ENCODE results near the gene SCD5. TPM values are rescaled to one million over a fixed set of nuclear protein-coding genes. Genes with fewer than 3 reads are reported as not detected.

The SCD5 gene
- total RNA-seq, 4 donors from 2014 or later = 6.2 to 9.2 (median 7.1) TPM

GRCh38 chr4:82680834-82681233, 117.8 kb downstream of the SCD5 start:
- TF ChIP-seq CTCF (IDR thresholded peaks at IDR 0.05; ENCODE audit: low read depth) = no peak

DNA sequence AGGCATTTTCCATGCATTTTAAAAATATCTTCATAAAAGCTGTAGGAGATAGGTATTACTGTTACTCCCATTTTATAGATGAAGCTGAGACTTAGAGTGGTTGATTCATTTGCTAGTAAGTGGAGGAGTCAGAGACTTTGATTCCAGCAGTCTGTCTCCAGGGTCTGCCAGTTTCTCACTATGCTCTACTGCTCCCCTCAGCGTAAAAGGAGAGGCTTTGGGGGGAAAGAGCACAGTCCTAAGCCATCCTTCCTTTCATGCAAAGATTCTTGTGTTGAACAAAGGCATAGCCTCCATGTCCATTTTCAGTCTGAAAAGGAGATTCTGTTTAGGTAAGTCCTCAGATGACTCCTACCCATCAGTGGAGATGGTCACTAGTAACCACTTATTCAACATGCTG, 119.1 kb downstream of the SCD5 start:
- no peak for TF ChIP-seq CTCF (IDR thresholded peaks at IDR 0.05; ENCODE audit: low read depth)

DNA sequence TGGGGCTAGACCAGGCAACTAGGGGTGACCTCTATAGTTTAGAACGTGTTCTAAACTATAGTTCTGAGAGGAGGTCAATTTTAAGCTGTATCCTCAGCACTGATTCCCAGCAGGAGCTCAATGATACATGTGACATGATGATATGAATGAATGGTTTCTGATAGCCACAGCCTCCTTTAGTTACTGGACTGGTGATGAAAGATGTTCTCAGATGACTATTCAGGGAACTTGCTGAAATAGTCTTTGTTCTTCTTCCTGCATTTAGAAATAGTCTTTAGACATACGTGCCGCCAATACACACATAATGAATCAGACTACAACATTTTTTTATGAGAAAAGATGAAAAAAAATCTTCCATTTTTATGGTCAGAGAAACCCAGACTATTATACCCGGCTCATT, 120.5 kb downstream of the SCD5 start:
- TF ChIP-seq CTCF (IDR thresholded peaks at IDR 0.05; ENCODE audit: low read depth) = no peak

- TF ChIP-seq CTCF (IDR thresholded peaks at IDR 0.05; ENCODE audit: low read depth) = no peak
Measured at GRCh38 chr4:82677327-82677726, 121.3 kb downstream of the SCD5 start.

GRCh38 chr4:82667761-82668480, 130.7 kb downstream of the SCD5 start:
- no peak for TF ChIP-seq CTCF (IDR thresholded peaks at IDR 0.05; ENCODE audit: low read depth)

DNA sequence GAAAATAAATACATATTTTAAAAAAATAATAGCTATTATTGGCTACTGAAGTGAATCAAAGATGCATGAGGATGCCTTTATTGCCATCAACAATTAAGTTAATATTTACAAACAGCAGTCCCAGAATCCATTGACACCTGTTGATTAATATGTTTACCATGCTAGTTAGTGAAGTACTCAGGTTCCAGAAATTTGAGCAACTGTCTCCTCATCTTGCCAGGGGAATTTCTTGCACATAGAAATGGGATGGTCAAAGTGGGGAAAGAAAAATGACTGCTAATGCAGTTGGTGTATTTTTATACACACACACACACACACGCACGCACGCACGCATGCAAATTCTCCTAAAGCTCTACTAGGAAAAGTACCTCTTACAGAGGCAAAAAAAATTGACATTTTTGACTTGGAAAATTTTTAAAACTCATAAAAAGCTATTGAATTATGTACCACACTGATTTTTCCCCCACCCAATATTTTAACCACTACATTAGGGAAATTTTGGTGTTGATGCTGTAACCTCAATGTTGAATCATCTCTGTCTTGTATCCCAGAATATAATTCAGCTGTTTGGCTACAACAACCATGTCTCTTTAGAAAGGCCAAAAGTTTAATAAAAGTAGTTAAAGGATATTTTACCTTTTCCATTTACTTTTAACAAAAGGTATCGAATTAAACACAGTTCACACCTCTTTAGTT, 131.5 kb downstream of the SCD5 start:
- TF ChIP-seq CTCF (IDR thresholded peaks at IDR 0.05; ENCODE audit: low read depth) = no peak

DNA sequence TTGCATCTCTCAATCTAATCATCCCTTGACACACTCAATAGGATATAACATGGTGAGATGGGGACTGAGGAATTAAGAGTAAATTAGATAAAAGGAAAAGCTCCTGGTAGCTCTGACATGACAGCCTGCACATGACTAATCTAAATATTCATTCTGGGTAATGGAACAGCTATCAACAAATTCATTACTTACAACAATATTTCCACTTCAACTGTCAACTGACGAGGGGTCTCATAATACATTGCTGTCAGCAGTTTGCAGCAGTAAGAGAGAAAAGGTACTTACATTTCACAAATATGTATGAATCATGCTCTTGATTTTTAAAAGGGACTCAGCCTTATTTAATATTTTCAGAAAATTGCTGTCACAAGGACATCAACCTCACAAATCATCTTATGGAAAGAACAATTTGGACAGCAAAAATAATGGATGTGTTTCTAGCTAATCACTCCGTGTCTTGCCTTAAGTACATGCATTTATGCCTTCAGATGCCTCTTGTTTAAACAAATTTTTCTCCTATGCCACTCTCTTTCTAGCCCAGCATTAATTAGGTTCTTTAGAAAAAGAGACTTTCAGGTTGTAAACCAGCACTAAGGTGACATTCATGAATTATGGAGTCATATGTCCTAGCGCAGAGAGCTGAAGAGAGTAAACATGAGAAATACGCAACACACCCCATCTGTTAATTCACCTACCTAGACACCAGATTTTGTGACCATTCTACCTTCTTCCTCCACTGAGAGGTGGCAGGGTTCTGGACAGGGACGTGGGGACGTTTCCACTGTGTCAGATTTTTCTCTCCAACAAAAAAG, 137.2 kb downstream of the SCD5 start:
- no peak for TF ChIP-seq CTCF (IDR thresholded peaks at IDR 0.05; ENCODE audit: low read depth)

All from subcutaneous adipose tissue (tissue), 4 donors.